GM21381 (cell line): ENCODE results near the gene NCAM2.

Experiments
- ATAC-seq: cut with Tn5 transposase; IDR thresholded peaks from one replicate; pipeline ENCODE4 v1.9.1; 2021; ENCODE audit warnings: mild to moderate bottlenecking, moderate library complexity; ENCODE audit not compliant: unreplicated experiment

Gene NCAM2

DNA sequence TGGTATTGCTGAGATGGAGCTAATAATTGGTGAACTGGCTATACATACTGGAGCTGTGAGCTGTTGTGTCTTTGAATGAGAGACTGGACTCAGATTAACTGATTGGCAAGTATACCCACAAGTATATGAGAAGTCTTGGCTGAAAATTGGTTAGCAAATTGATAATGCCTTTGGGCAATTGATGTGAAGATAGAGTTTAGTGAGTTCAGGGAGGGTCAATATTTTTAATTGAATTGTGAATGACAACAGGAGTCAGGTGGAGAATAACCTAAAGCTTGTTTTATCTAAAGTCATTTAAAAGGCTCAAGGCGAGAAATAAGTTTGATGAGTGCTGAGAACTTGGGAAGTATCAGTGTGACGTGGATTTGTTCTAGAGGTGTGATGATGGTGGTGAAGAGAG, 27.5 kb downstream of the NCAM2 start:
- ATAC-seq: no peak

DNA sequence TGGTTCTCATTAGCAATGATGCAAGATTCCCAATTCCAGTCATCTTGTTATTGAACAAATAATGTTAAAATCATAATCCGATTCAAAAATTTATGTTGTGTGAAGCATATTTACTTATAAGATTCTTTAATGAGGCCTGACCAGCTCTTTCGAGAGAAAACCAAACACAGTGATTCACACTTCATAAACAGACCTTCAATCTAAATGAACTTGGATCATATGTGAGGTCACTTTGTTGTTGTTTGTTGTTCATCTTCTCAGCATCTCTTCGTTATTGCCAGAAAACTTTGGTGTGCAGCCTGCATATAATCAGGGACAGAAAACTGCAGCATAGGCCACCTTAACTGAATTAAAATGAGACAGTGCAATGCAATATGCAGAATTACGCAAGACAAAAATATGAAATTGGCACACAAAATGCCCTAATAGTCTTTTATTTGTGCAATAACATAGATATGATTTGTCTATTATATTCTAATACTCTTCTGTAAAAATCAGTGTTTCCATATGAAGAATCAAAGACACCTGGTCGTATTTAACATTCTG, 30.1 kb downstream of the NCAM2 start:
- ATAC-seq: no peak

- ATAC-seq: no peak
Observed at GRCh38 chr21:21029164-21029563, 31.0 kb downstream of the NCAM2 start.

GRCh38 chr21:21030311-21030710, 32.1 kb downstream of the NCAM2 start:
- ATAC-seq: no peak

DNA sequence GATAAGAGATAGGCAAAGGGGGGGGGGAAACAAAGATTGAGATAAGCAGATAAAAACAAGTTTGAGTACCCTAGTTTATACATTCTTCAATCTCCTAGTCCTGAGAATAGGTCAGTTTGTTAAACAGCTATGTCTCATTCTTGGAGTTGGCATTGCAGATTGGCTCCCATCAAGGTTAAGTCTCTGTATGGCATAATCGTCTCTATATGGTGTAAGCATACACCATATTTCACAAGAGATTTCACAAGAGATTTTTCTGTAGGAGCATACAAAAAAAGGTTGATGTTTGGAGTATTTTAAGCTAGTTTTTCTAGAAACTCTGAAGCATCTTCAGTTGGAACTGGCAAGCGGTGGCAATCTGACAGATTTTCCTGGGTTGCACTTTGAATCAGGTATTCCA, 35.8 kb downstream of the NCAM2 start:
- no peak for ATAC-seq

- ATAC-seq: no peak
Observed at GRCh38 chr21:21039624-21040170, 41.5 kb downstream of the NCAM2 start.

DNA sequence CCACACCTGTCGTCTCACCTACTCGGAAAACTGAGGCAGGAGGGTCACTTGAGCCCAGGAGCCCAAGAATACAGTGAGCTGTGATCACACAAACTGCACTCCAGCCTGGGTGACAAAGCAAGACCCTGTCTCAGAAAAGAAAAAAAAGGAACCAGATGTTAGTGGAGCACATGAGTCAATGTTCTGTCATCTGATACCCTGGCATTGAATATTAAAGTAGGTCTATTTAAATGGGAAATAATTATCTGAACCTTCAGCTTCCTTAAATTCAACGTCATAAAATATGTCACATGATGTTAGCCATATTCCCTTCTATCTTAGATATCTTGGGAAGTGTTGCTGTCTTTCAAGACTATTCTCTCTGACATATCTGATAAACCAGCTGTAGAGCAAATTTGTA, 47.3 kb downstream of the NCAM2 start:
- ATAC-seq: no peak

DNA sequence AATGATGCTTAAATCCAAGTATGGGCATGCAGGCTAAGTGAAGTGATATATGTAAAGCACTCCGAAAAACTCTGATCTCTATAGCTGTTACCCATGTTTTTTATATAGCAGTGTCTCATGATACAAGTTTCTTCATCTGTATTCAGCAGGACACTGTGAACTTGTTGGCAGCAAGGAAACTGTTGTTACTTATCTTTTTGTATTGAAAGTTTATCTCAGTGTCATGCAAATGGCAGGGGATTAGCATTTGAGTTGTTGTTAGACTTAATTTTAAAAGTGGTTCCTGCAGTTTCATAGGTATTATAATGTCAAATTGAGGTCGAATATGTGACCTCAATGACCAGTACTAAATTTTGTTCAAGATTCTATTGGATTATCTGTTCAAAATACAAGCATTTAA, 47.9 kb downstream of the NCAM2 start:
- no peak for ATAC-seq

- no peak for ATAC-seq
Observed at GRCh38 chr21:21051109-21052055, 53.2 kb downstream of the NCAM2 start.

- ATAC-seq: no peak
Observed at GRCh38 chr21:21052672-21053071, 54.5 kb downstream of the NCAM2 start.

- ATAC-seq: no peak
Observed at GRCh38 chr21:21057349-21058062, 59.3 kb downstream of the NCAM2 start.

DNA sequence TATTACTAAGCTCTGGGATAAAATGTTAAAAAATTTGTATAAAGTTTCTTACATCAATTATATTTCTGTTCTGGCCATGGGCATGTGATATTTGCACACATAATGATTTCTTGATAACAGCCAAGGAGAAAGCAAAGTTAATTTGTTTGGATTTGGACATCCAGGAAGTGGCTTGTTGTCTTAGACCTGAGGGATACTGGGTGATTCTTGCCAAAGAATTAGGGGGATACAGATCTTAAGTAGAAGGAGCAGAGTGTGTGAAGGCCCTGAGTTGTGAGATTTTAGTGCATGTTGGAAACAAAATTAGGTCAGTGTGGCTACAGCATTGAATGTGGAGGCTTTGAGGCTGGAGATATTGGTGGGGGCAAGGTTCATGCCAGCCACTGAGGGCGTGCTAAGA, 65.6 kb downstream of the NCAM2 start:
- no peak for ATAC-seq

GRCh38 chr21:21064353-21064752, 66.1 kb downstream of the NCAM2 start:
- ATAC-seq: no peak

DNA sequence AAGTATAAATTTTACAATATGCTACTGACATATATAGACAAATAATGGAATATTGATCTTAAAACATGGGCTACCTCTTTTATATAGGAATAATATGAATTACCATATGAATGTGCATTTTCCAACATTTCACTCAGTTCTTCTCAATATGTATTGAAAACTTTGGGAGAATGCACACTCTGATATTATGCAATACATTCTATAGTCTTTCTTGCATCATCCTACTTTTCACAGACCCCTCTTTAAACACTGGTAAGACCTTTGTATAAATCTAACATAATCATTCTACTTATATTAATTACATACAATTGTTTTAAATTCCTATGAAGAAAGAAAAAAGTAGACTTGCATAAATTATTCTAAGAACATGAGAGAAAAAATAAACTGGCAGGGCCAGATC, 69.2 kb downstream of the NCAM2 start:
- no peak for ATAC-seq

DNA sequence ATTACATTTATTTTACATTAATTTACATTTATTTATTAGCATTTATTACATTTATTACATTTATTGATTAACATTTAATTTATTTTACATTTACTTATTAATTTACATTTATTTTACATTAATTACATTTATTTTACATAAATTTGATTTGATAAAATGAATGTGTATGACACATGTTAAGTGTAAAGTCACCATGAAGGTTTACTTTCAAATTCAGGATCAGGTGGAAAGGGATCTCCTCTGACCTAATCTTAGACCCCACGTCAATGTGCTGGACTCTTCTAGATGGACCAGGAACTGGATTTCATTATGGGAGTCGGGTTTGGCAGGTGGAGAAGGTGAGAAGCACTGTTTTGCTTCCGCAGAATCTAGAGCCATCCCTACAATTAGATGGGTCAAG, 76.1 kb downstream of the NCAM2 start:
- ATAC-seq: no peak

DNA sequence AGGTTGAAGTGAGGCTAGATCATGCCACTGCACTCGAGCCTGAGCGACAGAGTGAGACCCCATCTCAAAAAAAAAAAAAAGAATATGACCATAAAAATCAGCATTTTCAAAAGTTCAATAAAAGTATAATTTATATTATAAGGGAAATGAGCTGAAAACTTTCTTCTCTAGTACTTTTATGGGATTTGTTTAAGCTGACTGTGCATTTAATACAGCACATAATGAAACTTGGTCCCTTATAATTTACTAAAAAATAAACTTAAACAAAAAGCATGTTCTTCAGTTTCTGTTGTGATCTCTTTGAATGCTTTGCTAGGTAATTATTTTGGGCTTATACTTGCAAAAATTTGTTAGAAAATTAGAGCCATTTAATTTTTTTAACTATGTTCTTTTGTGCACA, 77.8 kb downstream of the NCAM2 start:
- ATAC-seq: no peak

DNA sequence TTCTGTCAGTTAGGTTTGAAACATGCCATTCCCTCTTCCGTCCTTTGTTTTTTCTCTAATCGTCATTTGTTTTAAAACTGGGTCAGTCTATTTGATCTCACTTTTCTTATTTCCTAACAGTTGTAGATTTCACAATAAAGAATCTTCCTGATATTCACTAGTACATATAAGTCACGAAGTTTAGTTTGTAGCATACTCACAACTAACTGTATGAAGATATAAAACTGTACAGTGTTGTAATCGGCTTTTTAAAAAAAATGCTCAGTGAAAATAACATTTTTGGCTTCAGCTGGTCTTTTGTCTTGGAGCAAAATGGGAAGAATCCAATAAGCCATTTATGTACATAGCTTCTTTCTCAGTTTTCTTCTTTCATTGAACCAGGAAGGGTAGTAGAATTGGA, 78.3 kb downstream of the NCAM2 start:
- ATAC-seq: no peak

DNA sequence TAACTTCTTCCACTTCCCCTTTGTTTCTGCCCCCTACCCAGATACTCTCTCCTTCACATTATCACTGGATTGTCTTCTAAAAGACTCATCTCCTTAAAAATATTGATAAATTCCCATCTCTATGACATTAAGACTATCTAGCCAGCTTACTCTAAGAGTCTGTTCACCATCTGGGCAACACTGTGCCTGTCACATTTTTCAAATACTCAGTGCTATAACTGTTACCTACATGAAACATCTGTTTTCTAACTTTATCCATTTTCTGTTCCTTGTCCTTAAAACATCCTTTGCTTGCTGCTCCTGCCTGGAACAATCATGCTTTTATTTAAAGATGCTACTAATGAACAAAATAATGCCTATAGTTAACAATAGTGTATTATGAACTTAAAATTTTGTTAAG, 81.4 kb downstream of the NCAM2 start:
- ATAC-seq: no peak

GRCh38 chr21:21084179-21084578, 86.0 kb downstream of the NCAM2 start:
- ATAC-seq: no peak

- no peak for ATAC-seq
Observed at GRCh38 chr21:21085206-21085605, 87.0 kb downstream of the NCAM2 start.

GRCh38 chr21:21096956-21097355, 98.7 kb downstream of the NCAM2 start:
- ATAC-seq: no peak

DNA sequence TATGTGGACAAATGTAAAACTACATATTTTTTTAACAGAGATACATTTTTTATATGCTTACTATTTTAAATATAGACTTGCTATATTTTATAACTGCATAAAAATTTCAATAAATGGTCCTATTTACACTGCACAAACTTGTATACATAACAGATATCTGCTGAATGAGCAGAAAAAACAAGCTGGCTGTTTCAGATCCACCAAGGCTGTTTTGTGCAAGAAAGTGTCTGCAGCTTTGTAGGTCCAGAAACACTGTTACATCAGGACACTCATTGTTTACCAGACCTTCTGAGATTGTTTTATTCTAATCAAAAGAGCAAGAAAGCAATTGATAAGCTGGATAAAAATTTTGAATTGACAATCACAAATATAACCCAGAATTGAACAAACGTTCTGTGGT, 99.3 kb downstream of the NCAM2 start:
- ATAC-seq: no peak
